Lung (tissue), 12 donors: ENCODE results near the gene DYTN. TPM values are rescaled to one million over a fixed set of nuclear protein-coding genes. Genes with fewer than 3 reads are reported as not detected.

Experiments used
- ATAC-seq: fragments of 200-7000 bp; cut with Tn5 transposase; one replicate; pipeline ENCODE4 v1.9.1; 2020; ENCODE audit warnings: moderate number of reproducible peaks; ENCODE audit not compliant: insufficient read depth, low FRiP score
- DNase-seq, 3 donors: peaks; one replicate each; pipeline ENCODE4 v3.0.0-alpha.2; 2013 to 2017
- H3K27ac ChIP-seq, 2 donors: one replicate each; pipeline ENCODE4 v1.5.1; 2013; ENCODE audit warnings: mild to moderate bottlenecking in 2 of 2, moderate library complexity in 2 of 2, control low read depth in 1 of 2, inconsistent platforms in 1 of 2, low read depth in 1 of 2, low read length in 1 of 2
- H3K27me3 ChIP-seq, 3 donors: one replicate each; pipeline ENCODE4 v1.5.1; 2013; ENCODE audit warnings: low read length in 2 of 3; ENCODE audit not compliant: control insufficient read depth in 3 of 3, insufficient read depth in 3 of 3
- H3K36me3 ChIP-seq, 4 donors: one replicate each; pipeline ENCODE4 v1.5.1; 2013; ENCODE audit warnings: low read length in 4 of 4, mild to moderate bottlenecking in 1 of 4, moderate library complexity in 1 of 4; ENCODE audit not compliant: control insufficient read depth in 4 of 4, insufficient read depth in 4 of 4
- H3K4me1 ChIP-seq, 5 donors: one replicate each; pipeline ENCODE4 v1.5.1; 2013; ENCODE audit warnings: low read length in 5 of 5, mild to moderate bottlenecking in 2 of 5, moderate library complexity in 1 of 5; ENCODE audit not compliant: control insufficient read depth in 5 of 5, insufficient read depth in 5 of 5
- H3K4me3 ChIP-seq: one replicate; pipeline ENCODE4 v1.5.1; 2013; ENCODE audit warnings: mild to moderate bottlenecking, control low read depth, moderate library complexity
- H3K9ac ChIP-seq, 2 donors: one replicate each; pipeline ENCODE4 v1.5.1; 2013; ENCODE audit warnings: low read length in 2 of 2, control low read depth in 1 of 2; ENCODE audit not compliant: insufficient read depth in 1 of 2
- H3K9me3 ChIP-seq, 4 donors: one replicate each; pipeline ENCODE4 v1.5.1; 2013; ENCODE audit warnings: low read length in 3 of 4, mild to moderate bottlenecking in 1 of 4, moderate library complexity in 1 of 4; ENCODE audit not compliant: control insufficient read depth in 4 of 4, insufficient read depth in 3 of 4
- WGBS, 2 donors: extraction: QIAGEN DNeasy Blood & Tissue Kit; methylation state at CpG; one replicate each; pipeline ENCODE4 v1.1.7; 2013; 5-methylcytosine and 5-hydroxymethylcytosine counted together
- polyA plus RNA-seq, 2 donors: library from polyadenylated mRNA; stranded (reverse); fragments of 200-250 nt; gene quantifications; one replicate each; pipeline ENCODE4 v1.2.1, GENCODE V29; 2013
- total RNA-seq, 2 donors: library from RNA; depleted of rRNA in 1 of 2; stranded (reverse); fragments of >200 nt in 1 of 2; gene quantifications; one replicate each; pipeline ENCODE4 v1.2.1, GENCODE V29; 2014 to 2021
- TF ChIP-seq, protein P1 (sequence below): IDR thresholded peaks from 2 replicates; pipeline ENCODE4 v1.5.1; 2012; ENCODE audit warnings: mild to moderate bottlenecking; ENCODE audit errors: control extremely low read depth, extremely low read depth
- donor health status: control.
- donor health status: control.
- donor health status: Bipolar disorder and iron deficiency.
- donor health status: healthy.
- donor health status: DM: yes; HTN: yes; CAD: no.

Gene DYTN
- total and polyA plus RNA-seq, 4 donors, result 0.07 TPM; not detected in 3

DNA sequence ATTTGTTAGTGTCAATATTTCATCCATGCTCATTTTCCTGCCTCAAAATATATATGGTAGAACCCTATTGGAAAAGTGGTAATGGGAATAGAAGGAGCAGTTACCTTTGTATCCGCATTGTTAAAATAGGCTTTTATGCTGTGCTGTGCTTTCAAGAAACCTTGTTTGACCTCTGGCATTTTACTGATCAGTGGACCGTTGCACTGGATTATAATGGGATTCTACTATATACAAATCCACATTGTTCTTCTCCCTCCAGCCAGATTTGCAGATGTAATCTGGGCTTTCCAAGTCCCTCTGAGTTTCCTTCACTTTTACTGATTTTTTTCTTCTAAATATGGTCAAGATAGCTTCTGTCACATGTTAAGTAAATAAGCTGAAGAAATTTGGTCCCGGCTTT lies 99.2 kb downstream of the DYTN start:
- Histone ChIP-seq H3K9me3 (no peaks in the 10 kb centered on the region), H3K9ac (no peak overlapping the region), H3K4me1 (peaks cover 0 to 4% (median 0%) of the 10 kb centered on the region in 5 donors), H3K27ac (no peak overlapping the region), H3K36me3 (no peaks in the 10 kb centered on the region), H3K4me3 (no peak overlapping the region), H3K27me3 (no peaks in the 10 kb centered on the region)
- WGBS, 2 donors, result 83 to 84% methylated on average over 3 of the region's 3 CpGs
- no peak for DNase-seq
- ATAC-seq, result no peak
- TF ChIP-seq, protein P1, sequence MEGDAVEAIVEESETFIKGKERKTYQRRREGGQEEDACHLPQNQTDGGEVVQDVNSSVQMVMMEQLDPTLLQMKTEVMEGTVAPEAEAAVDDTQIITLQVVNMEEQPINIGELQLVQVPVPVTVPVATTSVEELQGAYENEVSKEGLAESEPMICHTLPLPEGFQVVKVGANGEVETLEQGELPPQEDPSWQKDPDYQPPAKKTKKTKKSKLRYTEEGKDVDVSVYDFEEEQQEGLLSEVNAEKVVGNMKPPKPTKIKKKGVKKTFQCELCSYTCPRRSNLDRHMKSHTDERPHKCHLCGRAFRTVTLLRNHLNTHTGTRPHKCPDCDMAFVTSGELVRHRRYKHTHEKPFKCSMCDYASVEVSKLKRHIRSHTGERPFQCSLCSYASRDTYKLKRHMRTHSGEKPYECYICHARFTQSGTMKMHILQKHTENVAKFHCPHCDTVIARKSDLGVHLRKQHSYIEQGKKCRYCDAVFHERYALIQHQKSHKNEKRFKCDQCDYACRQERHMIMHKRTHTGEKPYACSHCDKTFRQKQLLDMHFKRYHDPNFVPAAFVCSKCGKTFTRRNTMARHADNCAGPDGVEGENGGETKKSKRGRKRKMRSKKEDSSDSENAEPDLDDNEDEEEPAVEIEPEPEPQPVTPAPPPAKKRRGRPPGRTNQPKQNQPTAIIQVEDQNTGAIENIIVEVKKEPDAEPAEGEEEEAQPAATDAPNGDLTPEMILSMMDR, result no peak

DNA sequence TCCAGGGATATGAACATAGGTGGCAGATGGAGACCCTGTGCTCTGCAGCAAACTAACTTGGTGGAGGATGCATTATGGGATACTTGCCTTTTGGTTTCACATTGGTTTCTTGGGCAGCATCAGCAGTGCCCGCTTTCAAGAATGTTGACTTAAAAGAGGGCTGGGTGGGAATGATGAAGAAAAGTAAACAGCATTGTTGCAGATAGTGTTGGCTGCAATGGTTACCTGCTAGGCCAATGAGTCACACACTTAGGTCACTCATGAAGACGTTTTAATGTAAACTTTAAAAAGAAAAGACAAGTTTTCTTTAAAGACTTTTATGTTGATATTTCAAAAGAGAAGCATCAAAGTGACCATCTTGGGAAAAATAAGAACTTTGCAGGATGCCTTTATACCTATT lies 102.0 kb downstream of the DYTN start:
- no peaks in the 10 kb centered on the region for H3K9me3 ChIP-seq
- TF ChIP-seq, protein P1, result no peak
- H3K4me3 ChIP-seq, result no peak overlapping the region
- H3K36me3 ChIP-seq, result no peaks in the 10 kb centered on the region
- no peak for DNase-seq
- H3K27me3 ChIP-seq, result no peaks in the 10 kb centered on the region
- H3K27ac ChIP-seq, result no peak overlapping the region
- peaks cover 0 to 4% (median 0%) of the 10 kb centered on the region in 5 donors for H3K4me1 ChIP-seq
- 57 to 79% methylated on average over 2 of the region's 2 CpGs for WGBS, 2 donors
- ATAC-seq, result no peak
- no peak overlapping the region for H3K9ac ChIP-seq

DNA sequence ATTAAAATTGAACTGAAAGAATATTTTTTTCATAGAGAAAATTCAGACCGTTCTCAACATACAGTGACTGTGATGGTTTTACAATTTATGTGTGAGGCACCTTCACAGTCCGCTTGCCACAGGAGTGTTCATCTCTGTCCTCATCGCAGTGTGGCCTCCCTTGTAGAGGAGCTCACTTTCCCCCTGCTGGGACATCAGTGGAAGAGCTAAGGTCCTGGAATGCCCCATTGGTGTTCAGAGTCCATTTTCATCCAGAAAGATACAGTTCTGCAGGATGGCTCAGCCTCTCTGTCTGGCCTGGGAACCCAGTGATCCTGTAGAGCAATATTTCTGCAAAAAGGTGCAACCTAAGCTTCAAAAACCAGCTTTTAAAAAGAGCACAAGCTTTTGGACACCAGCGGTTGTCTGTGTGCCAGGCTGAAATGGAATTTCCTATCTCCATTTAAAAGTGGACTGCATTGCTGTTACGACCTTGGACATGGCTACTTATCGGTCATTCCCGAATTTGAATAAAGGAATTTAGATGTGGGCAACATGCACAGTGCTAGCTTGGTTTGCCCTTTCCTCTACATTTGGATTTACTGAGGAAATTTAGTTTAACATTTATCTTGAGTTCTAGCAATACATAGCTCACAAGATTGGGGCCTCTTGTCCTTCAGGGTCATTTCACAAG lies 102.6 kb downstream of the DYTN start:
- Histone ChIP-seq H3K4me1 (peaks cover 0 to 4% (median 0%) of the 10 kb centered on the region in 5 donors), H3K27me3 (no peaks in the 10 kb centered on the region), H3K36me3 (no peaks in the 10 kb centered on the region), H3K9me3 (no peaks in the 10 kb centered on the region), H3K9ac (no peak overlapping the region), H3K27ac (no peak overlapping the region), H3K4me3 (no peak overlapping the region)
- TF ChIP-seq, protein P1, result no peak
- WGBS, 2 donors, result 88% methylated on average over 7 of the region's 7 CpGs
- no peak for ATAC-seq
- no peak for DNase-seq

DNA sequence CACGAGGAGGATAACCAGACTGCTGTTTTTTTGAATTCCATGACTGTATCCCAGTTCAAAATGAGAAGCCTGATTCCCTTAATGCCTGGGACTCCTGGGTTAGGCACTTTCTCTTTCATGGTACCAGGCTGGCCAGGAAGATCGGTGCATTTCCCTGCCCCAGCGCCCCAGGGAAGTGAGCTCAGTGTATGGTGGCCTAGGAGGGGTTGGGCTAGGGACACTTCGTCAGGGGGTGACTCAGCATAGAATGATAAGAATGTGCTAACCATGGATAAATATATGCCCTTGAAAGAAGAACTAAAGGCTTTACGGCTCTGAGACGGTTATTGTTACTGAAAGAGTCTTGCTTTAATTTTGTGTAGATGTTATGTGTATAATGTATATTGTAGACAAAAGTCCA lies 103.4 kb downstream of the DYTN start:
- no peaks in the 10 kb centered on the region for H3K9me3 ChIP-seq
- no peaks in the 10 kb centered on the region for H3K36me3 ChIP-seq
- H3K4me3 ChIP-seq, result no peak overlapping the region
- H3K9ac ChIP-seq, result no peak overlapping the region
- H3K4me1 ChIP-seq, result peaks cover 0 to 4% (median 0%) of the 10 kb centered on the region in 5 donors
- no peak overlapping the region for H3K27ac ChIP-seq
- H3K27me3 ChIP-seq, result no peaks in the 10 kb centered on the region
- ATAC-seq (no peak), DNase-seq (no peak)
- TF ChIP-seq, protein P1, result no peak
- 79 to 89% methylated on average over 6 of the region's 6 CpGs for WGBS, 2 donors
